ENCODE results near the gene MASP2. TPM values are rescaled to one million over a fixed set of nuclear protein-coding genes. Genes with fewer than 3 reads are reported as not detected.

MASP2 gene
- total and polyA plus RNA-seq, 10 of the 15 experiments (the other 5 are each of a cell fraction or from before 2014, with no cell fraction given) = 0.04 to 0.21 (median 0.06) TPM; not detected in 7

GRCh38 chr1:11059968-11060830 is 13.2 kb upstream of the MASP2 start, which contains the start of gene SRM (continued):
- TF ChIP-seq, protein P1, sequence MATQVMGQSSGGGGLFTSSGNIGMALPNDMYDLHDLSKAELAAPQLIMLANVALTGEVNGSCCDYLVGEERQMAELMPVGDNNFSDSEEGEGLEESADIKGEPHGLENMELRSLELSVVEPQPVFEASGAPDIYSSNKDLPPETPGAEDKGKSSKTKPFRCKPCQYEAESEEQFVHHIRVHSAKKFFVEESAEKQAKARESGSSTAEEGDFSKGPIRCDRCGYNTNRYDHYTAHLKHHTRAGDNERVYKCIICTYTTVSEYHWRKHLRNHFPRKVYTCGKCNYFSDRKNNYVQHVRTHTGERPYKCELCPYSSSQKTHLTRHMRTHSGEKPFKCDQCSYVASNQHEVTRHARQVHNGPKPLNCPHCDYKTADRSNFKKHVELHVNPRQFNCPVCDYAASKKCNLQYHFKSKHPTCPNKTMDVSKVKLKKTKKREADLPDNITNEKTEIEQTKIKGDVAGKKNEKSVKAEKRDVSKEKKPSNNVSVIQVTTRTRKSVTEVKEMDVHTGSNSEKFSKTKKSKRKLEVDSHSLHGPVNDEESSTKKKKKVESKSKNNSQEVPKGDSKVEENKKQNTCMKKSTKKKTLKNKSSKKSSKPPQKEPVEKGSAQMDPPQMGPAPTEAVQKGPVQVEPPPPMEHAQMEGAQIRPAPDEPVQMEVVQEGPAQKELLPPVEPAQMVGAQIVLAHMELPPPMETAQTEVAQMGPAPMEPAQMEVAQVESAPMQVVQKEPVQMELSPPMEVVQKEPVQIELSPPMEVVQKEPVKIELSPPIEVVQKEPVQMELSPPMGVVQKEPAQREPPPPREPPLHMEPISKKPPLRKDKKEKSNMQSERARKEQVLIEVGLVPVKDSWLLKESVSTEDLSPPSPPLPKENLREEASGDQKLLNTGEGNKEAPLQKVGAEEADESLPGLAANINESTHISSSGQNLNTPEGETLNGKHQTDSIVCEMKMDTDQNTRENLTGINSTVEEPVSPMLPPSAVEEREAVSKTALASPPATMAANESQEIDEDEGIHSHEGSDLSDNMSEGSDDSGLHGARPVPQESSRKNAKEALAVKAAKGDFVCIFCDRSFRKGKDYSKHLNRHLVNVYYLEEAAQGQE (IDR thresholded peaks at IDR 0.05; ENCODE audit: low read depth, low read length) = no peak
- 0 out of 2 replicates have a peak, but pooled peaks have one; percentile 24 for TF ChIP-seq RB1 (IDR thresholded peaks at IDR 0.05; ENCODE audit: borderline replicate concordance)
- TF ChIP-seq PAX5 (IDR thresholded peaks at IDR 0.05; ENCODE audit: borderline replicate concordance, low read depth, low read length) = no peak
- no peak for TF ChIP-seq SIX5 (IDR thresholded peaks at IDR 0.05; ENCODE audit: low read depth, low read length, severe bottlenecking)
- TF ChIP-seq KDM1A (IDR thresholded peaks at IDR 0.05; ENCODE audit: borderline replicate concordance) = no peak
- TF ChIP-seq, protein P2, sequence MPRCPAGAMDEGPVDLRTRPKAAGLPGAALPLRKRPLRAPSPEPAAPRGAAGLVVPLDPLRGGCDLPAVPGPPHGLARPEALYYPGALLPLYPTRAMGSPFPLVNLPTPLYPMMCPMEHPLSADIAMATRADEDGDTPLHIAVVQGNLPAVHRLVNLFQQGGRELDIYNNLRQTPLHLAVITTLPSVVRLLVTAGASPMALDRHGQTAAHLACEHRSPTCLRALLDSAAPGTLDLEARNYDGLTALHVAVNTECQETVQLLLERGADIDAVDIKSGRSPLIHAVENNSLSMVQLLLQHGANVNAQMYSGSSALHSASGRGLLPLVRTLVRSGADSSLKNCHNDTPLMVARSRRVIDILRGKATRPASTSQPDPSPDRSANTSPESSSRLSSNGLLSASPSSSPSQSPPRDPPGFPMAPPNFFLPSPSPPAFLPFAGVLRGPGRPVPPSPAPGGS (IDR thresholded peaks at IDR 0.05; ENCODE audit: borderline replicate concordance, insufficient read depth, low read depth, low read length, poor library complexity, severe bottlenecking) = no peak
- TF ChIP-seq, protein P3, sequence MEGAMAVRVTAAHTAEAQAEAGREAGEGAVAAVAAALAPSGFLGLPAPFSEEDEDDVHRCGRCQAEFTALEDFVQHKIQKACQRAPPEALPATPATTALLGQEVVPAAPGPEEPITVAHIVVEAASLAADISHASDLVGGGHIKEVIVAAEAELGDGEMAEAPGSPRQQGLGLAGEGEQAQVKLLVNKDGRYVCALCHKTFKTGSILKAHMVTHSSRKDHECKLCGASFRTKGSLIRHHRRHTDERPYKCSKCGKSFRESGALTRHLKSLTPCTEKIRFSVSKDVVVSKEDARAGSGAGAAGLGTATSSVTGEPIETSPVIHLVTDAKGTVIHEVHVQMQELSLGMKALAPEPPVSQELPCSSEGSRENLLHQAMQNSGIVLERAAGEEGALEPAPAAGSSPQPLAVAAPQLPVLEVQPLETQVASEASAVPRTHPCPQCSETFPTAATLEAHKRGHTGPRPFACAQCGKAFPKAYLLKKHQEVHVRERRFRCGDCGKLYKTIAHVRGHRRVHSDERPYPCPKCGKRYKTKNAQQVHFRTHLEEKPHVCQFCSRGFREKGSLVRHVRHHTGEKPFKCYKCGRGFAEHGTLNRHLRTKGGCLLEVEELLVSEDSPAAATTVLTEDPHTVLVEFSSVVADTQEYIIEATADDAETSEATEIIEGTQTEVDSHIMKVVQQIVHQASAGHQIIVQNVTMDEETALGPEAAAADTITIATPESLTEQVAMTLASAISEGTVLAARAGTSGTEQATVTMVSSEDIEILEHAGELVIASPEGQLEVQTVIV (IDR thresholded peaks at IDR 0.05; ENCODE audit: borderline replicate concordance, partially characterized antibody) = no peak
- TF ChIP-seq ZBED1 (IDR thresholded peaks at IDR 0.05; ENCODE audit: borderline replicate concordance) = no peak
- no peak for TF ChIP-seq NFXL1 (IDR thresholded peaks at IDR 0.05; ENCODE audit: borderline replicate concordance)
- TF ChIP-seq NBN (IDR thresholded peaks at IDR 0.05) = no peak
- peak; percentile 69 for TF ChIP-seq IKZF1 (conservative IDR thresholded peaks at IDR 0.05)
- 0 out of 2 replicates have a peak, but pooled peaks have one; percentile 54 for TF ChIP-seq PML (IDR thresholded peaks at IDR 0.05; ENCODE audit: low read length)
- peak; percentile 23 for TF ChIP-seq YY1 (IDR thresholded peaks at IDR 0.05; ENCODE audit: low read depth, low read length)
- TF ChIP-seq SUPT20H (IDR thresholded peaks at IDR 0.05; ENCODE audit: borderline replicate concordance, control insufficient read depth, low read depth, low read length) = no peak
- TF ChIP-seq, protein P4, sequence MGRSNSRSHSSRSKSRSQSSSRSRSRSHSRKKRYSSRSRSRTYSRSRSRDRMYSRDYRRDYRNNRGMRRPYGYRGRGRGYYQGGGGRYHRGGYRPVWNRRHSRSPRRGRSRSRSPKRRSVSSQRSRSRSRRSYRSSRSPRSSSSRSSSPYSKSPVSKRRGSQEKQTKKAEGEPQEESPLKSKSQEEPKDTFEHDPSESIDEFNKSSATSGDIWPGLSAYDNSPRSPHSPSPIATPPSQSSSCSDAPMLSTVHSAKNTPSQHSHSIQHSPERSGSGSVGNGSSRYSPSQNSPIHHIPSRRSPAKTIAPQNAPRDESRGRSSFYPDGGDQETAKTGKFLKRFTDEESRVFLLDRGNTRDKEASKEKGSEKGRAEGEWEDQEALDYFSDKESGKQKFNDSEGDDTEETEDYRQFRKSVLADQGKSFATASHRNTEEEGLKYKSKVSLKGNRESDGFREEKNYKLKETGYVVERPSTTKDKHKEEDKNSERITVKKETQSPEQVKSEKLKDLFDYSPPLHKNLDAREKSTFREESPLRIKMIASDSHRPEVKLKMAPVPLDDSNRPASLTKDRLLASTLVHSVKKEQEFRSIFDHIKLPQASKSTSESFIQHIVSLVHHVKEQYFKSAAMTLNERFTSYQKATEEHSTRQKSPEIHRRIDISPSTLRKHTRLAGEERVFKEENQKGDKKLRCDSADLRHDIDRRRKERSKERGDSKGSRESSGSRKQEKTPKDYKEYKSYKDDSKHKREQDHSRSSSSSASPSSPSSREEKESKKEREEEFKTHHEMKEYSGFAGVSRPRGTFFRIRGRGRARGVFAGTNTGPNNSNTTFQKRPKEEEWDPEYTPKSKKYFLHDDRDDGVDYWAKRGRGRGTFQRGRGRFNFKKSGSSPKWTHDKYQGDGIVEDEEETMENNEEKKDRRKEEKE (IDR thresholded peaks at IDR 0.05) = no peak
- TF ChIP-seq, protein P5, sequence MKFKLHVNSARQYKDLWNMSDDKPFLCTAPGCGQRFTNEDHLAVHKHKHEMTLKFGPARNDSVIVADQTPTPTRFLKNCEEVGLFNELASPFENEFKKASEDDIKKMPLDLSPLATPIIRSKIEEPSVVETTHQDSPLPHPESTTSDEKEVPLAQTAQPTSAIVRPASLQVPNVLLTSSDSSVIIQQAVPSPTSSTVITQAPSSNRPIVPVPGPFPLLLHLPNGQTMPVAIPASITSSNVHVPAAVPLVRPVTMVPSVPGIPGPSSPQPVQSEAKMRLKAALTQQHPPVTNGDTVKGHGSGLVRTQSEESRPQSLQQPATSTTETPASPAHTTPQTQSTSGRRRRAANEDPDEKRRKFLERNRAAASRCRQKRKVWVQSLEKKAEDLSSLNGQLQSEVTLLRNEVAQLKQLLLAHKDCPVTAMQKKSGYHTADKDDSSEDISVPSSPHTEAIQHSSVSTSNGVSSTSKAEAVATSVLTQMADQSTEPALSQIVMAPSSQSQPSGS (IDR thresholded peaks at IDR 0.05; ENCODE audit: low read length) = no peak
- TF ChIP-seq CBX5 (IDR thresholded peaks at IDR 0.05; ENCODE audit: low read depth) = no peak
- no peak for TF ChIP-seq RBBP5 (conservative IDR thresholded peaks at IDR 0.05)

Data from GM12878 (cell line).